Measurements from ENCODE around the gene KCNE4.

KCNE4 gene

GRCh38 chr2:223010641-223011040, 41.3 kb upstream of the KCNE4 start:
- Histone ChIP-seq H3K79me2 (ENCODE audit: control insufficient read depth, low read length) (no peaks in the 10 kb centered on the region), H3K27ac (ENCODE audit: low read depth, low read length) (no peak overlapping the region), H3K27me3 (ENCODE audit: control insufficient read depth, low read length) (no peaks in the 10 kb centered on the region), H4K20me1 (ENCODE audit: control insufficient read depth, insufficient read depth, low read depth, low read length) (no peaks in the 10 kb centered on the region), H3K9me3 (ENCODE audit: control insufficient read depth, insufficient read depth, low read length) (no peaks in the 10 kb centered on the region), H3K9me2 (replicated peaks; ENCODE audit: control insufficient read depth, low read length) (no peaks in the 10 kb centered on the region), H3K36me3 (ENCODE audit: control insufficient read depth, low read length) (no peaks in the 10 kb centered on the region), H3K4me2 (ENCODE audit: low read length) (no peak overlapping the region), H3K4me3 (ENCODE audit: low read length) (no peak overlapping the region), H3K4me1 (ENCODE audit: control insufficient read depth, low read length) (no peaks in the 10 kb centered on the region), H3F3A (ENCODE audit: control insufficient read depth, insufficient read depth) (no peaks in the 10 kb centered on the region)
- TF ChIP-seq EZH2phosphoT487 (IDR thresholded peaks at IDR 0.05; ENCODE audit: borderline replicate concordance, low read length) (no peak), CTCF (IDR thresholded peaks at IDR 0.05; ENCODE audit: low read depth, low read length, poor library complexity, severe bottlenecking) (no peak)

GRCh38 chr2:223012291-223012690, 39.7 kb upstream of the KCNE4 start:
- Histone ChIP-seq H3K27ac (ENCODE audit: low read depth, low read length) (no peak overlapping the region), H3K4me1 (ENCODE audit: control insufficient read depth, low read length) (no peaks in the 10 kb centered on the region), H4K20me1 (ENCODE audit: control insufficient read depth, insufficient read depth, low read depth, low read length) (no peaks in the 10 kb centered on the region), H3K4me3 (ENCODE audit: low read length) (no peak overlapping the region), H3K9me2 (replicated peaks; ENCODE audit: control insufficient read depth, low read length) (no peaks in the 10 kb centered on the region), H3K4me2 (ENCODE audit: low read length) (no peak overlapping the region), H3K9me3 (ENCODE audit: control insufficient read depth, insufficient read depth, low read length) (no peaks in the 10 kb centered on the region), H3F3A (ENCODE audit: control insufficient read depth, insufficient read depth) (no peaks in the 10 kb centered on the region), H3K36me3 (ENCODE audit: control insufficient read depth, low read length) (no peaks in the 10 kb centered on the region), H3K79me2 (ENCODE audit: control insufficient read depth, low read length) (no peaks in the 10 kb centered on the region), H3K27me3 (ENCODE audit: control insufficient read depth, low read length) (no peaks in the 10 kb centered on the region)
- no peak for TF ChIP-seq CTCF (IDR thresholded peaks at IDR 0.05; ENCODE audit: low read depth, low read length, poor library complexity, severe bottlenecking)

DNA sequence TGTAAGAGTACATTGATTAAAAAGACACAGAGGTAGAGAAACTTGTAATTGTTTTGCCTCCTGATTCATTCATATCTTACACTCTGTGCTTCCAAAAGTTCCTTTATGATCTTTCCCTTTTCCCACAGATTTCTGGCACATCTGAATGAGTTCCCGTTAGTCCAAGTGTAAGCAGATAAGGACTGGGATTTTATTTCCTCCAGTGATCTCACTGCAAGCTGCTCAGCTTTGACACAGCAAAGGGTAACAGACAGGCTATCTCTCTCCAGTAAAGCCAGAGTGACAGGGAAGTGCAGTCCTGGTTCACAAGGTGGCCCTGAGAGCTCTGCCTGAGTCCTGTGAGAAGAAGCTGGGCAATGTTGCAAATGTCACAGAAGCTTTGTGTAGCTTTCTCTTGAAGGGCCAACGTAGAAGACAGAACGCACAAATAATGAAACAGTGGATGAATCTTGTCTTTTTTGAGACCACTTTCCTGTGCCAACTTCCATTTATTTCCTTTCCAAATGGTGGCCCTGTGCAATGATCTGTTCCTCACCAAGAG, 32.5 kb upstream of the KCNE4 start:
- no peaks in the 10 kb centered on the region for H3K9me2 ChIP-seq (replicated peaks; ENCODE audit: control insufficient read depth, low read length)
- no peak for TF ChIP-seq CTCF (IDR thresholded peaks at IDR 0.05; ENCODE audit: low read depth, low read length, poor library complexity, severe bottlenecking)
- TF ChIP-seq EZH2phosphoT487 (IDR thresholded peaks at IDR 0.05; ENCODE audit: borderline replicate concordance, low read length), result no peak
- no peaks in the 10 kb centered on the region for H3K79me2 ChIP-seq (ENCODE audit: control insufficient read depth, low read length)
- H3K9me3 ChIP-seq (ENCODE audit: control insufficient read depth, insufficient read depth, low read length), result 0 out of 2 replicates have a peak, but pooled peaks cover 5% of the 10 kb centered on the region
- H3K4me3 ChIP-seq (ENCODE audit: low read length), result no peak overlapping the region
- H4K20me1 ChIP-seq (ENCODE audit: control insufficient read depth, insufficient read depth, low read depth, low read length), result no peaks in the 10 kb centered on the region
- H3K27me3 ChIP-seq (ENCODE audit: control insufficient read depth, low read length), result no peaks in the 10 kb centered on the region; the same call in 1 of the 2 replicates
- H3K4me2 ChIP-seq (ENCODE audit: low read length), result no peak overlapping the region
- no peaks in the 10 kb centered on the region for H3F3A ChIP-seq (ENCODE audit: control insufficient read depth, insufficient read depth)
- no peaks in the 10 kb centered on the region for H3K36me3 ChIP-seq (ENCODE audit: control insufficient read depth, low read length)
- H3K4me1 ChIP-seq (ENCODE audit: control insufficient read depth, low read length), result no peaks in the 10 kb centered on the region
- H3K27ac ChIP-seq (ENCODE audit: low read depth, low read length), result no peak overlapping the region
